HCT116 (cell line): Measurements from ENCODE around the gene ADAMTS14. TPM values are rescaled to one million over a fixed set of nuclear protein-coding genes. Genes with fewer than 3 reads are reported as not detected.
A peak's percentile ranks its signal among the peaks of the same experiment; 100 is the strongest.

Source experiments
- ATAC-seq: fragments of 200-7000 bp; cut with Tn5 transposase; 2 replicates; pipeline ENCODE4 v1.9.1; 2020; ENCODE audit warnings: mild to moderate bottlenecking, moderate library complexity
- BruUV-seq: library from RNA; stranded (reverse); fragments of 400-500 nt; replicated peaks from 2 replicates; lab custom pipeline; 2021; lab: Mats Ljungman, UMichigan
- CTCF ChIA-PET: fragments of 300-600 bp; sonication (Branson Sonifier 250); formaldehyde crosslinking; loops from one replicate; lab custom pipeline; 2021; ENCODE audit warnings: antibody characterized with exemption; lab: Charles Lee
- POLR2A ChIA-PET: fragments of 300-600, 350-600 bp; sonication (Branson Sonifier 250); formaldehyde crosslinking; loops from one replicate; lab custom pipeline; 2021; ENCODE audit warnings: antibody characterized with exemption; lab: Charles Lee
- RAD21 ChIA-PET, 2 experiments: fragments of 300-600 bp; sonication (Branson Sonifier 250); formaldehyde crosslinking; loops; one replicate each; lab custom pipeline; 2023; ENCODE audit warnings: low total read pairs in 2 of 2; ENCODE audit not compliant: uncharacterized antibody in 2 of 2, unreplicated experiment in 2 of 2, low non-redundant PET in 1 of 2; lab: Charles Lee
- DNase-seq: peaks from one replicate; pipeline ENCODE4 v3.0.0-alpha.2; 2010; ENCODE audit warnings: low read depth, low spot score
- H2AFZ ChIP-seq: fragments of 200-600 bp; shearing (Covaris generic), sonication (generic); 2 replicates; pipeline ENCODE4 v1.6.1; 2017; ENCODE audit warnings: low read depth, mixed run types, mixed read lengths, antibody characterized with exemption, low read length; ENCODE audit not compliant: poor library complexity, severe bottlenecking
- H3K27ac ChIP-seq: 2 replicates; pipeline ENCODE4 v1.5.1; 2012; ENCODE audit warnings: low read depth, low read length
- H3K27me3 ChIP-seq: fragments of 200-600 bp; sonication (generic); 2 replicates; pipeline ENCODE4 v1.6.1; 2016; ENCODE audit warnings: mixed run types, low read length, mixed read lengths; ENCODE audit not compliant: insufficient read depth
- H3K36me3 ChIP-seq, 2 experiments: fragments of 200-500 bp in 1 of 2; fragments of 200-600 bp in 1 of 2; sonication (Bioruptor generic) in 1 of 2; sonication (generic) in 1 of 2; 2 replicates each; pipeline versions ENCODE4 v1.5.1 to v1.6.1; 2014 to 2016; ENCODE audit warnings: low read length in 2 of 2, inconsistent platforms in 1 of 2, mixed read lengths in 1 of 2, mixed run types in 1 of 2; ENCODE audit not compliant: insufficient read depth in 2 of 2, control insufficient read depth in 1 of 2
- H3K4me1 ChIP-seq, 2 experiments: fragments of 200-600 bp in 1 of 2; sonication (generic) in 1 of 2; 2 replicates each; pipeline versions ENCODE4 v1.5.1 to v1.6.1; 2012 to 2017; ENCODE audit warnings: low read length in 2 of 2, inconsistent platforms in 1 of 2, mild to moderate bottlenecking in 1 of 2, mixed read lengths in 1 of 2, mixed run types in 1 of 2, moderate library complexity in 1 of 2; ENCODE audit not compliant: insufficient read depth in 2 of 2, control insufficient read depth in 1 of 2
- H3K4me2 ChIP-seq: fragments of 200-600 bp; sonication (generic); 2 replicates; pipeline ENCODE4 v1.6.1; 2017; ENCODE audit warnings: mixed run types, low read length, mixed read lengths
- H3K4me3 ChIP-seq, 2 experiments: fragments of 200-600 bp in 1 of 2; sonication (generic) in 1 of 2; replicated peaks in 1 of 2; 2 replicates each; pipeline ENCODE4 v1.5.1; 2011 to 2016; ENCODE audit warnings: low read length in 2 of 2, control low read depth in 1 of 2, low read depth in 1 of 2, mild to moderate bottlenecking in 1 of 2, mixed read lengths in 1 of 2, mixed run types in 1 of 2
- H3K79me2 ChIP-seq: fragments of 200-600 bp; sonication (generic); 2 replicates; pipeline ENCODE4 v1.6.1; 2017; ENCODE audit warnings: mild to moderate bottlenecking, mixed run types, low read length, moderate library complexity, mixed read lengths; ENCODE audit not compliant: insufficient read depth
- H3K9ac ChIP-seq: fragments of 200-600 bp; sonication (generic); 2 replicates; pipeline ENCODE4 v1.6.1; 2016; ENCODE audit warnings: low read length, mixed read lengths
- H3K9me2 ChIP-seq: fragments of 200-600 bp; sonication (generic), shearing (Covaris generic); 2 replicates; pipeline ENCODE4 v1.6.1; 2017; ENCODE audit warnings: mixed run types, mild to moderate bottlenecking, moderate library complexity; ENCODE audit not compliant: insufficient read depth
- H3K9me3 ChIP-seq, 2 experiments: fragments of 200-500 bp in 1 of 2; fragments of 200-600 bp in 1 of 2; sonication (Bioruptor generic) in 1 of 2; sonication (generic) in 1 of 2; 2 replicates each; pipeline ENCODE4 v1.6.1; 2014 to 2017; ENCODE audit warnings: low read length in 2 of 2, mixed read lengths in 2 of 2, inconsistent platforms in 1 of 2, low read depth in 1 of 2, mild to moderate bottlenecking in 1 of 2, mixed run types in 1 of 2, moderate library complexity in 1 of 2; ENCODE audit not compliant: control insufficient read depth in 1 of 2, insufficient read depth in 1 of 2
- H4K20me1 ChIP-seq: fragments of 200-600 bp; sonication (generic), shearing (Covaris generic); 2 replicates; pipeline ENCODE4 v1.6.1; 2017; ENCODE audit warnings: mixed run types, mild to moderate bottlenecking, moderate library complexity; ENCODE audit not compliant: insufficient read depth
- CBX3 ChIP-seq: IDR thresholded peaks from 2 replicates; pipeline ENCODE4 v1.6.1; 2012; ENCODE audit warnings: low read depth
- CEBPB ChIP-seq: IDR thresholded peaks from 2 replicates; pipeline ENCODE4 v1.6.1; 2012; ENCODE audit warnings: low read depth
- CTCF ChIP-seq, 3 experiments: fragments of 200-600 bp in 1 of 3; sonication (generic) in 1 of 3; IDR thresholded peaks in 2 of 3; conservative IDR thresholded peaks in 1 of 3; 2 replicates each; pipeline ENCODE4 v1.5.1; 2012 to 2017; ENCODE audit warnings: low read depth in 2 of 3, low read length in 2 of 3, antibody characterized with exemption in 1 of 3, borderline replicate concordance in 1 of 3, control low read depth in 1 of 3, mild to moderate bottlenecking in 1 of 3, mixed read lengths in 1 of 3, mixed run types in 1 of 3, moderate library complexity in 1 of 3; ENCODE audit not compliant: insufficient read depth in 1 of 3
- EZH2 ChIP-seq: fragments of 200-600 bp; sonication (generic); IDR thresholded peaks from 2 replicates; pipeline ENCODE4 v1.6.1; 2017; ENCODE audit warnings: antibody characterized with exemption, mixed run types
- EZH2phosphoT487 ChIP-seq: fragments of 200-600 bp; IDR thresholded peaks from 2 replicates; pipeline ENCODE4 v1.6.1; 2018; ENCODE audit warnings: antibody characterized with exemption, borderline replicate concordance
- FOSL1 ChIP-seq: IDR thresholded peaks from 2 replicates; pipeline ENCODE4 v1.6.1; 2012; ENCODE audit warnings: low read depth
- MAX ChIP-seq: IDR thresholded peaks from 2 replicates; pipeline ENCODE4 v1.6.1; 2012
- POLR2A ChIP-seq: IDR thresholded peaks from 2 replicates; pipeline ENCODE4 v1.7.0; 2011; ENCODE audit warnings: borderline replicate concordance; ENCODE audit not compliant: insufficient read depth, insufficient read length; ENCODE audit errors: extremely low read depth
- RAD21 ChIP-seq: IDR thresholded peaks from 2 replicates; pipeline ENCODE4 v1.6.1; 2012; ENCODE audit warnings: low read depth, mild to moderate bottlenecking
- REST ChIP-seq: IDR thresholded peaks from 2 replicates; pipeline ENCODE4 v1.6.1; 2012; ENCODE audit warnings: low read depth
- SIN3A ChIP-seq: IDR thresholded peaks from 2 replicates; pipeline ENCODE4 v1.6.1; 2012; ENCODE audit warnings: low read depth
- TCF7L2 ChIP-seq: IDR thresholded peaks from 2 replicates; pipeline ENCODE4 v1.7.0; 2011; ENCODE audit warnings: borderline replicate concordance, inconsistent platforms; ENCODE audit not compliant: insufficient read depth, insufficient read length; ENCODE audit errors: extremely low read depth
- YY1 ChIP-seq: IDR thresholded peaks from 2 replicates; pipeline ENCODE4 v1.6.1; 2011; ENCODE audit warnings: low read length, low read depth, moderate library complexity, mild to moderate bottlenecking; ENCODE audit not compliant: insufficient replicate concordance; ENCODE audit errors: extremely low read depth
- ZBTB33 ChIP-seq: IDR thresholded peaks from 2 replicates; pipeline ENCODE4 v1.6.1; 2011; ENCODE audit warnings: mild to moderate bottlenecking, low read length, moderate library complexity; ENCODE audit not compliant: insufficient replicate concordance; ENCODE audit errors: extremely low read depth
- ZNF274 ChIP-seq: fragments of 200-500 bp; sonication (Bioruptor generic); IDR thresholded peaks from 2 replicates; pipeline ENCODE4 v1.6.1; 2014; ENCODE audit warnings: mild to moderate bottlenecking, low read depth, low read length, inconsistent platforms
- intact Hi-C: fragments of 100-400 bp; cut with micrococcal nuclease; formaldehyde crosslinking; loops from 2 replicates; pipeline ENCODE4 v1.10.0; 2022
- total RNA-seq: library from RNA; stranded (reverse); gene quantifications from one replicate; pipeline ENCODE4 v1.2.1, GENCODE V29; 2021; ENCODE audit not compliant: unreplicated experiment

Gene ADAMTS14
- total RNA-seq, 1 experiment from 2014 or later = 13.2 TPM

GRCh38 chr10:70699063-70699658 lies 26.9 kb downstream of the ADAMTS14 start:
- Histone ChIP-seq H3K4me2 (peak overlapping the region; percentile 37), H3K4me1 (peaks cover 9 to 39% of the 10 kb centered on the region in 2 experiments), H3K9me2 (no peaks in the 10 kb centered on the region), H3K4me3 (no peak overlapping the region), H2AFZ (no peak overlapping the region), H3K9ac (no peak overlapping the region), H3K79me2 (peaks cover 13% of the 10 kb centered on the region; the same call in 1 of the 2 replicates), H3K36me3 (peaks cover 3 to 10% of the 10 kb centered on the region in 2 experiments; a peak in 1 of 4 replicates), H4K20me1 (no peaks in the 10 kb centered on the region), H3K27me3 (no peaks in the 10 kb centered on the region), H3K27ac (peak overlapping the region; percentile 34; the same call in 1 of the 2 replicates), H3K9me3 (no peaks in the 10 kb centered on the region)
- POLR2A ChIA-PET = no interaction called here
- RAD21 ChIA-PET = no interaction called here
- BruUV-seq = no TSS peak
- ATAC-seq = no peak
- DNase-seq = no peak
- intact Hi-C loops = no loop called here
- CTCF ChIA-PET = no interaction called here
- no peak for TF ChIP-seq MAX
- no peak for TF ChIP-seq EZH2
- no peak for TF ChIP-seq ZBTB33
- no peak for TF ChIP-seq FOSL1
- no peak for TF ChIP-seq SIN3A
- no peak for TF ChIP-seq REST
- no peak for TF ChIP-seq ZNF274
- no peak for TF ChIP-seq YY1
- no peak for TF ChIP-seq CBX3
- no peak for TF ChIP-seq POLR2A
- no peak for TF ChIP-seq CEBPB
- TF ChIP-seq RAD21 = no peak
- TF ChIP-seq CTCF (IDR thresholded peaks at IDR 0.05 in 2 of 3, conservative IDR thresholded peaks at IDR 0.05 in 1 of 3; ENCODE audit: borderline replicate concordance in 1 of 3, insufficient read depth in 1 of 3, low read depth in 2 of 3, low read length in 2 of 3) = no peak
- TF ChIP-seq TCF7L2 = no peak
- no peak for TF ChIP-seq EZH2phosphoT487
